NCI-H128 (cell line): ENCODE results near the gene KIF26B.

Experiments
- DNase-seq: peaks from one replicate; lab custom pipeline; 2025; ENCODE audit not compliant: unreplicated experiment; lab: John Stamatoyannopoulos, UW

The KIF26B gene

DNA sequence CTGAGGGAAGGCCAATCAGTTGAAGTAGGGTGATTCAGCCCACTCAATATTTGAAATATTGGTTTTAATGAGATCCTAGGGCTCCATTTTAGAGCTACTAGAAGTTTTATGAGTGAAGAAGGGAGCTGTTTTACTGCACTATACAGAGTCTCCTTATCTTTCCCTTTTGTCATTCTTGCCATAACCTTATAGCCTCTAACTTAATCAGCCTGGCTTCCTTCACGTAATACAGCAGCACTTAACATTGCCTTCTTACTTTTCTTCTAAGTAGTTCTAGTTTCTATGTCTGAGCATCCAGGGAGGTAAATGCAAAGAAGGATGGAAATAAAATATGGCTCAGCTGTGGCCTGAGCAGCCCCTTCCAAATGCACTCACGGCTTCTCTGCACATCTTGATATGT lies 299.3 kb downstream of the KIF26B start:
- no peak for DNase-seq

DNA sequence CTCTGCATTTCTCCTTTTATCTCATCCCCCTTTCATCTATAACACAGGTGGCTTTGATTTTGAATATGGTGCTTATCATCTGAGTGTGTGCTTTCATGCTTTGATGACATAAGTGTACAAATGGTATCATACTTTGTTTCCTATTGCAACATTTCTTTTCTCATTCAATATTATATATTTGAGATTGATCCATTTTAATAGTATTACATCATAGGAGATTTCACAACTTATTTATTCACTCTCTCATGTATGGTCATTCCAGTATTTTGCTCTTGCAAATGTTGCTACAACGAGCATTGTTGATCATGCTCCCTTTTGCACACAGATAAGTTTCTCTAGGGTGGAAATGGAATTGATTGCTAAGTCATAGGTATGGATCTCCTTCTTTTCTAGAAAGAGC lies 302.8 kb downstream of the KIF26B start:
- no peak for DNase-seq

DNA sequence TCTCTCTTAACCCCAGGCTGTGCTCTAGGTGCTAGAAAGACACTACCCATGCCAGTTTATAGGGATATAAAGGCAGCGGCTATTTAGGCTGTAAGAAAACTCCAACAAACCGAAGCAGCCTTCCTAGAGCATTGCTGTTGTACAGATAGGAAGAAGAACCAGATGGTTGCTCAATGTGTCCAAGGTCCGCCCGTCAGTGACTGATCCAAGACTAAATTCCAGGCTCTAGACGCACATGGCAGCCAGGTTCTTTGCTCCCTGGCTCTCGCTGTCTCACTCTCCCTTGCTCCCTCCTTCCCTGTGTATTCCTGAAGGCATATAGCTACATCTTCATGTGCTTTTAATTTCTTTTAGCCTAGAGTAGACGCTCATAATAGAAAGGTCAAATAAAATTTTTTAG lies 303.4 kb downstream of the KIF26B start:
- DNase-seq: no peak

DNA sequence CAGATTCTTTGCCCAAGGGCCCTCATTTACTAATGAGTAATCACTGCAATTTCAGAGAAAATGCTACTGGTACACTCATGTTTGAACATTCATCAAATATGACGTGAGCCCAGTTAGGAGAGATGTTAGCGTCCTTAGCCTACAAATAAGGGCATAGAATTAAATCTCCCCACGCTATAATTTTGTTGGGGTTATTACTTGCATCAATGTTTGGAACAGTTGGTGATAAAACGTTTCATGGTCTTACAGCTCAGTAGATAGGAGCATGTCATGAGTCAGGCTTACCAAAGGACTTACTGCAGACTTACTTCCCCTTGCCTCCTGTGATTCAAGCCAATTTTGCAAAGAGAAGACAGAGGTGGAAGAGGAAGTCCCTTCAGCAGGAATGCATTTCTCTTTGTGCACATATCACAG lies 304.0 kb downstream of the KIF26B start:
- no peak for DNase-seq

DNA sequence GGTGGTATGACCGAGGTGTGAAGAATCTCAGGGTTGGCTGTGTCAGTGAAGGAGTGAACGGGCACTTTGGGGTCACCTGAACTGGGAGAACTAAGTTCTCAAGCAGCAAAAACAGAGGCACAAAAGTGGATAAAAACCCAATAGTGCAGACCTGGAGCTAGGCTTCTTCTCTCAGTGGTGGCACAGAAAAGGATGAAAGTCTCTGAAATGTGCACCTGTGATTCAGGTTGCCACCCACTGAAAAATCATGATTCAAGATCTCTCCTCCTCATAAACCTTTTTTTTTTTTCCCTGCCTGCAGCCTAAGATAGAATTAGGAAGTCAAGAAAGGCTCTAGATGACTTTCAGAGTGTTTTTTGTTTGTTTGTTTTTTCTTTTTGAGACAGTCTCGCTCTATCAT lies 304.8 kb downstream of the KIF26B start:
- no peak for DNase-seq

DNA sequence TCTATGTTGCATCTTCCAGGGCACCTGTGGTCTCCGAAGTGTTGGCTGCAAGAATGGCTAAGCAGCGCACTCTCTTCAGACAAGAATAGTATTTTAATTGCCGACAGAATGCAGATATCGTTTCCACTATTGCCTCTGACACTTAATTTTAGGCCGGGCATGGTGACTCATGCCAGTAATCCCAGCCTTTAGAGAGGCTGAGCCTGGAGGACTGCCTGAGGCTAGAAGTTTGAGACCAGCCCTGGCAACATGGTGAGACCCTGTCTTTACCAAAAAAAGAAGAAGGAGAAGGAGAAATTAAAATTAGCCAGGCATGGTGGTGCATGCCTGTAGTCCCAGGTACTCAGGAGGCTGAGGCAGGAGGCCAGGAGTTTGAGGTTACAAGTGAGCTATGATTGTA lies 306.9 kb downstream of the KIF26B start:
- no peak for DNase-seq

DNA sequence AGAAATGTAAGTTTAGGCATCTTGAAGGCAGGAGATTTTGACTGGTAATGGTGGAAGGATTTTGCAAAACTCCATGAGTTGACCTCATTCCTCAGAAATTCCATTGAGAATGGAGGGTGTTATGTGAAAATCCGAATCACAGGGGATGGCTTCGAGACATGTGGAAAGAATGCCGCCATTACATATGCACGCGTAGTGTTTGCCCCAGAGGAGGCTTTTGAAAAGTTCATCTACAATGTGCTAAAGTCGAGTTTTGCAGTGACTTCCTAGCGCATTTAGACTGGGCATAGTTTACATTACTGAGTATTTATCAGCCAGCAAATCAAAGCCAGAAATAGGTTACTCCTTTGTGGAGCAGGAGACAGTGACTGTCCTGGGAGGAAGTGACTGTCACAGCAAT lies 307.4 kb downstream of the KIF26B start:
- DNase-seq: no peak

DNA sequence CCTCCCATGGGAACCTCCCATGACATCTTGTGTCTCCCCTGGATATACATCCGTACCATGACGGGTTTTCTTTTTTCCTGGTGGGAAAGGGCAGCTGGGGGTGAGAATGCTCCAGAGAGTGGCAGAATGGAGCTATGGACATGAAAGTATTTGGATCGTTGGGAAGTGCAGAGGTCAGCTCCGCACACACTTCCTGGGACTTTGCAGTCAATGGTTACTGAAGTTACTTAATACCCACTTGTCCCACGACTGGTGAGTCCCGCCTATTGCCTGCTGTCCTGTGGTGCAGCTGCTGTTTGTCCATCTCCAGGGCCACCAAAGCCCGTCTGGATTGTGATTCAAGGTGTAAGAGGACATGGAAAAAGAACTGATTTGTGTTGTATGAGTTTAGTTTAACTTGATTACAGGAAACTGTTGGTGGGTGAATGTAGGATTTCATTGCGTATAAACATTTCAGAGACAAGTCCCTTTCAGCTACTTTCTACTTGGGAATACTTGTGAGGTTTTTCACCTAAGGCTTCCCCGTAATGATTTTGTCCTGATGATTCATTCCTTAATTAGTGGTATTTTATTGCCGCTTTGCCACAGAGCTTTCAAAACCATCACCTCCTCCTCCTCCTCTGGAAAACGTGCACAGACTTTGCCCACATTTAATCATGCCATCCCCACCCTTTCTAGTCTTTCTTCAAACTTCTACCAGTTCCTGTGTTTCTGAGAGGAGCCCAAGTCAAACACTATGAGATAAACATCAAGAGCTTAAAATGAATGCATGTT lies 308.8 kb downstream of the KIF26B start:
- DNase-seq: no peak

DNA sequence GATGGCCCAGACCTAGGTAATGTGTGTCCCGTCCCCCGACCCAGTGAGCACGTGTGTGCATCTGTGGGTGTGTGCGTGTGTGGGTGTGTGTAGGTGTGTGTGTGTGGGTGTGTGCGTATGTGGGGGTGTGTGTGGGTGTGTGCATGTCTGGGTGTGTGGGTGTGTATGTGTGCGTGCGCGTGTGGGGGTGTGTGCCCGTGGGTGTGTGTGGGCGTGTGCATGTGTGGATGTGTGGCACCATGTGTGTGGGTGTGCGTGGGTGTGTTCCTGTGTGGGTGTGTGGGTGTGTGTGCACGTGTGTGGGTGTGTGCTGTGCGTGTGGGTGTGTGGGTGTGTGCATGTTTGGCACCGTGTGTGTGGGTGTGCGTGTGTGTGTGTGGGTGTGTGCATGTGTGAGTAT lies 309.5 kb downstream of the KIF26B start:
- no peak for DNase-seq

DNA sequence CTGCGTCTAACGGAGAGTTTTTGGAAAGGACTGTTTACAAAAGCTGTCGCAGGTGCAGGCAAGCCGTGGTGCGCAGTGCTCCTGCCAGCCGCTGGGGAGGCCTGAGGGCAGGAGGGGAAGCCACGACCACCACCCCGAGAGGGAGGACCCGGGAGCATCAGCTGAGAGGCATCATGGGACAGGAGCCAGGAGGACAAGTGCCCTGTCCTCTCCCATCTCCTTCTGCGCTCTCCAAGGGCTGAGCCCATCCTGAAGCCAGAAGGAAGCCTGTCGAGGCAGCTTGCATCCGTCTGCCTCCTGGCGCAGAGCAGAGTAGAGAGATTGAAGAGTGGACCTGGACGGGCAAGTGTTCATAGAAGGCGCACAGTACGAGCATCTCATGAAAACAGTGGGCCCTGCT lies 310.9 kb downstream of the KIF26B start:
- no peak for DNase-seq

DNA sequence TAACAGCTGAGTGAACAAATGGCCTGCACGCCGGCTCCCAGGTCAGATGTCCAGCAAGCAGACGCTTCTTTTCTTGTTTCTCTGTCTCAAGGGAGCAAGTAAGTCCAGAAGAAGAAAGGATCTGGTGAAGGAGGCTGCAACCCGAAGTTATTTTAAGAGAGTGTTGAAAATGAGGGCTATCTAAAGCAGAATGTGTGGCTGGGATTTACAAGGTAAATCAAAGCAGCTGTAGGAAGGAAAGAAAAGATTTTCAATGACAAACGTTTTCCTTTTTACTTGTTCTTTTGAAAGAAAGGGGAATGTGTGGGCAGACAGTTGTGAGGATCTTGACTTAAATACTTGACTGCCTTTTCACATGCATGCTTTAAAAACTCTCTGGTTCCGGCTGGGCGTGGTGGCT lies 311.5 kb downstream of the KIF26B start:
- no peak for DNase-seq

DNA sequence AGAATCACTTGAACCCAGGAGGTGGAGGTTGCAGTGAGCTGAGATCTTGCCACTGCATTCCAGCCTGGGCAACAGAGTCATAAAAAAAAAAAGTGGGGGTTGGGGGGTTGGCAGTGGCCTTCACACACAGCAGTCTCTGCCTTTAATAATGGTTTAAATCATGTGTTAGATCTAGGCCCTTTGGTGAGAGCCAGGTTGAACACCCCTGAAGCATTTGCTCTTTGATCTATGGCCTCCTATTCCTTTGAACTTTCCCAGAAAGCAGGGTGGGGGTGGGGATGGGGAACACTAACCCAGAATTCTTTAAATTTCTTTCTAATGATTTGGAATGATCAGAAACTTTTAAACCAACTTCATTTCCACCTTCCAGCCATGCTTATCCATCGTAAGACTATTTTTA lies 313.0 kb downstream of the KIF26B start:
- no peak for DNase-seq

DNA sequence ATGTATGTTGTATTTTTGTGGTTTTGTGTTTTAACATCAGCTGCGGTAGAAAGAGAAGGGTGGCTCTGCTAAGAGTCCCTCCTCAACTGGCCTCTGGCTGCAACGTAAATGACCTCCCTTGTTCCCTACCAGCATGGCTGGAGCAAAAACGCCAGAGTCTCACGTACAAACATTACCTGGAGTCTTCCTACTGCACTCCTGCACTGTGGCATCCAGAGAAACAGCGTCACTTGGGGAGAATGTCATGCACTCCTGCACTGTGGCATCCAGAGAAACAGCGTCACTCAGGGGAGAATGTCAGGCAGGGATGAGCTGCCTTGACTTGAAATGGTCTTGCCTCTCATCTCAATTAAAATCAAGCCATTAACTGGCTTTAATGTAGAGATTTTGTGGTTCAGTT lies 314.2 kb downstream of the KIF26B start:
- DNase-seq: no peak

DNA sequence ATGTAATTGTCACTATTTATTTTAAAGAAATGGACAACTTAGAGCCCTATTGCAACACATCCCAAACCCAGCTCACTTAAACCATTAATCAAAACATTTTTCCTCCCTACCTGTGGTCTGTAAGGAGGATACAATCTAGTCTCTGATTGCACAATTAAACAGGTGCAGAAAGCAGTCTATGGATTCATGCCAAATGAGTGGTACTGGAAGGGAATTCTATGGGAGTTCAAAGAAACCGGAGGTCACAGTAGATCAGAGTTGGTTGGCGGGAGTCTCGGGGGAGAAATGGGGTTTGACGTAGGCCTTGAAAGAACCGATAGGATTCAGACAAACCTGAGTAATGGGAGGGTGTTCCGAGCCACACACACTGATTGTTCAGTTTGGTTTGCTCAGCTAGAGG lies 314.9 kb downstream of the KIF26B start:
- peak; percentile 71 for DNase-seq

DNA sequence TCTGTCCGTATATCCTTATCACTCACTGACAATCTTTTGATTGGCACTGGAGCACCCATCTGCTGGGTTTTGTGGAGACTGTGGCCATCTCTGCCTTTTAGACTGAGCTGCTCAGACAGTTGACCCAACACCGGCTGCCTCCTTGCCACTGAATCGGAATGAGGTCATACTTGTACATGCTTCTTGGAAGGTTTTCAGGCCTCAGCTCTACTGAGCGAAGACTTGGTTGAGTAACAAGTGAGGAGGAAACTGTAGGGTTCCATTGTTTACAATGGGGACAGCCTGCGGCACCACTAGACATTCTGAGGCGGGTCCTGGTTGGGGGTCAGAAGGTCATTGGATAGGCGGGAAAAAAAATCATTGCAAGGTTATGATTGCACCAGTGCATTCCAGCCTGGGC lies 320.3 kb downstream of the KIF26B start:
- DNase-seq: no peak

DNA sequence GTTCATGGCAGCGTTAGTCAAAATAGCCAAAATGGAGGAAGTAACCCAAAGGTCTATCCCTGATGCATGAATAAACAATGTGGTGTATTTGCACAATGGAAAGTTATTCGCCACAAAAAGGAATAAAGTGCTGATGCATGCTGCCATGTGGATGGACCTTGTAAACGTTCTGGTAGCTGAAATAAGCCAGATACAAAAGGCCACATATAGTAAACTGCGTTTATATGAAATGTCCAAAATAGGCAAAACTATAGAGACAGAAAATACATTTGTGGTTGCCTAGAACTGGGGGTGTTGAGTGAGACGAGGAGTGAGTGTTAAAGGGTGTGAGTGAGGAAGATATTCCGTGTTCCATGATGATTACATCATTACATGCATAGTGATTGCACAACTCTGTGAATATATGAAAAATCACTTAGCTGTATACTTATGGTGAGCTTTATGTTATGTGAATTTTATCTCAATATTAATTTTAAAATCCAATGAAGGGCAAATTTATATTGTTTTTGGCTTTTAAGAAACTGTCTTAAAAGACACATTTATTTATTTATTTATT lies 321.3 kb downstream of the KIF26B start:
- no peak for DNase-seq

DNA sequence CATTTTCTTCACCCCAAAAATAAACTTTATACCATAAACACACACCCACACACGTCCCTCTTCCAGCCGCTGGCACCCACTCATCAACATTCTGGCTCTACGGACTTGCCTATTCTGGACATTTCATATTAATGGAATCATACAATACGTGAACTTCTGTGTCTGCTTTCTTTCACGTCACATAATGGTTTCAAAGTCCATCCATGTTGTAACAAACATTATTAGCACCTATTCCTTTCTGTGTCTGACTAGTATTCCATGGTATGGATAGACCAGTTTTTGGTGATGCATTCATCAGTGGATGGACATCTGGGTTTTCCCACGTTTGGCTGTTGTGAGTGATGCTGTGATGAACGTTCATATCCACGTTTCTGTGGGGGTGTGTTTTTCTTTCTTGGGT lies 323.2 kb downstream of the KIF26B start:
- DNase-seq: no peak

DNA sequence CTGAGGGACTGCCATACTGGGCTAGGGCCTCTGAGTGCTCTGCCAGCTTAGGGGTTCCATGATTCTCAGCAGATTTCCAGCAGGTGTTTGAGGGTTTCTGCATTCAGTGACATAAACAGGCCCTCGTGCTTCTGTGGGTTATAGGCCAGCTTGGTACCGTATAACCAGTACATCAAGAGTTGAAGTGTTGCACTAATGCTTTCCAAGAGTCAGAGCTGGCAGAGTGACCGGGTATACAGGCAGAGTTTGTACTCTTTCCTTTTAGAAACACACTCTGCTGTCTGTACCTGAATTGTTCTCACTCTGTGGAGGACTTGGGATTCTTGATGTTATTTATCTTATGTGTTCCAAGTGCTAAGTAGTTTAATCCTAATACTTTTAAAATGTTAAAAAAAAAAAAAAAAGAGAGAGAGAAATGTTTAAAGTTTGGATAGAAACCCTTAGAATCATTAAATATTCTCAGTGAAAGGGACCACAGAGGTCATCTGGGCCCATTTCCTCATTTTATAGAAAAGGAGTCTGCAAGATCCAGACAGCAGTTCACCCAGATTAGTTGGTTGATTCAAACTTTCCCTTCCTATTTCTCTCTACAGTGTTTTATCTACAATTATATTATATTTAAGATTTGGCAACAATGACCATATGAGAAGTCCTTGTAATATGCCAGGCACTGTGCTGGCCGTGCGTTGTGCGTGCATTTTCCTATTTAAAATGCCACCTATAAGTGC lies 325.8 kb downstream of the KIF26B start:
- DNase-seq: no peak

DNA sequence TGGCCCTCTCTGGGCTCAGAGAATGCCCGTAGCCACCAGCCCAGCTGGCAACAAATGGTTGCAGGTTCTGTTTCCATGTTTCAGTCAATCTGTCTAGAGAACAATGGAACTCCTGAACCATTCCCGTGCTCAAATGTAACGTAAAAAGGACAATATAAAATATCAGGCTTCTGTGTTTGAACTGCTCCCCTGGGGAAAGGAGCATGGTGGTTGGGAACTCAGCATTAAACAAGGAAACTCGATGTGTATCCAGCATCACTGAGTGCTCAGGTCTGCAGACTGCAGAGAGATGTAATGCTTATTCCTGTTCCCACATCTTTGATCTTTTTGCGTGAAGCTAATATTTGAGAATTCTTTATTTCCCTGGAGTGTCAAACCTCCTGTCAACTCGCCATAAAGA lies 326.5 kb downstream of the KIF26B start:
- peak; percentile 42 for DNase-seq

DNA sequence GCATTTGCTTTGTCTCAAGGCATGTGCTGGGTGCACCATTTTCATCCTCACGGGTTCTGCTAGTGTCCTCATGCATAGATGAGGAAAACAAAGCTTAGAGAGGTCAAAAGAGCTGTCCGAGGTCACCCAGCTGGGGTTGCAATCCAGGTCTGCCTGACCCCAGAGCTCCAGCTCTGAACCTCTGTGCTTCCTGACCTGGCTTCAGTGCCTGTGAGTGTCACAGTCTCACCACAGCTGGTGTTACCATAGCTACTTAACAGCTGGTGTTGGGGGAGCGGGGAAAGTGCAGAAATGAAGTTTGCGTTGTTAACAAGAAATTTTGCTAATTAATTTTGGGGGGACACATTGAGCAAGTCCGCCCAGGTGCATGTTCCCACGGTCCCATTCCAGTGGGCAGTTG lies 328.5 kb downstream of the KIF26B start:
- no peak for DNase-seq

DNA sequence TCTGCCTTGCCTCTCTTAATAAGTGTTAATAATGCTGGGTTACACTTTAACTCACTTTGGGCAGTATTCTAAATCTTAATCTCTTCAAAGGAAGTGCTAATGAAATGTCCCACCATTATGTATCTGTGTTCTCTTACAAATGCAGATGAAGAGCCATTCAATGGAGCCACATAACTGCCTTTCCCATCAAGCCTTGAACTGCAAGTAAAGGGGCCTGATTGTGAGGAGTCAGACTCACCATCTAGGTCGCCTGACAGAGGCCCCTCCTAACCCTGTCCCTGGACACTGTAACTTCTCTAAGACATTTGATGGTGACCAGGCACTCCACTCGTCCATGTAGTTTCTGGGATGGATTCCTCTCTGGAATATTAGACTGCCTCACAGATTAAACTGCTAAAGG lies 329.4 kb downstream of the KIF26B start:
- DNase-seq: no peak

DNA sequence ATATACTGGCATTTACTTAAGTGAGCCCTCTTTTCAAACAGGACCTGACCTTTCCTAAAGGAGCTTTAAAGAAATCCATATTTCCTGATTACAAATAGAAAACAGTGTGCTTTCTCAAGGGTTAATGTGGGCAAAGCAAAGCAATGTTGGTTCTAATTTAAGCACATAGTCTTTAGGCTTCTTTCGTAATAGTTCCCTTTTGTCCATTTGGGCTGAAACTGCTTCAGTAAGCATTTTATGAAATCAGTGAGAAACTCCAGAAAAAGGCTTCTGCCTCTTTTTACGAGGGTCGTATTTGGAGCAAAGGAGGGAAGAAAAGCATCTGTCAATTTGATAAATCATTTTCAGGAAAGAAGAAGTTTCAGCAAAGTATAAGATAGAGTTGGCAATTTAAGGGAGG lies 331.2 kb downstream of the KIF26B start:
- DNase-seq: no peak
